HEK293 (cell line): ENCODE measurements around the gene FHDC1.

Experiments used
- CTCF ChIA-PET: fragments of 350-600 bp; formaldehyde crosslinking; extraction: SDS; loops from one replicate; lab custom pipeline; 2021; ENCODE audit warnings: antibody characterized with exemption; lab: Yijun Ruan, JAX
- POLR2A ChIA-PET: fragments of 300-600 bp; formaldehyde crosslinking; extraction: SDS; loops from one replicate; lab custom pipeline; 2020; ENCODE audit warnings: antibody characterized with exemption, inconsistent platforms; lab: Yijun Ruan, JAX
- H3K27ac ChIP-seq: fragments of 200-500 bp; sonication (Bioruptor generic); 2 replicates; pipeline ENCODE4 v1.5.1; 2014; ENCODE audit warnings: low read depth, low read length, control low read depth, inconsistent platforms; ENCODE audit errors: extremely low read depth
- H3K36me3 ChIP-seq, 2 experiments: fragments of 200-500 bp in 1 of 2; sonication (Bioruptor generic) in 1 of 2; 1 replicate in 1 of 2; 2 replicates in 1 of 2; pipeline ENCODE4 v1.5.1; 2014 to 2017; ENCODE audit warnings: inconsistent platforms in 2 of 2, low read length in 2 of 2; ENCODE audit not compliant: control insufficient read depth in 2 of 2, insufficient read depth in 1 of 2
- H3K4me1 ChIP-seq: fragments of 200-500 bp; sonication (Bioruptor generic); 2 replicates; pipeline ENCODE4 v1.5.1; 2014; ENCODE audit warnings: mild to moderate bottlenecking, low read length, inconsistent platforms; ENCODE audit not compliant: control insufficient read depth, insufficient read depth
- H3K4me3 ChIP-seq: 2 replicates; pipeline ENCODE4 v1.5.1; 2011; ENCODE audit warnings: low read depth, mild to moderate bottlenecking, control low read depth, low read length, moderate library complexity
- H3K9me3 ChIP-seq: fragments of 200-500 bp; sonication (Bioruptor generic); 2 replicates; pipeline ENCODE4 v1.5.1; 2014; ENCODE audit warnings: low read depth, low read length, inconsistent platforms; ENCODE audit not compliant: control insufficient read depth, insufficient read depth
- BCL11A ChIP-seq: fragments of 450-650 bp; formaldehyde crosslinking; IDR thresholded peaks from 2 replicates; pipeline ENCODE4 v1.5.1; 2016; ENCODE audit warnings: low read depth, missing biosample characterization, missing genetic modification characterization
- HOXD13 ChIP-seq: sonication (generic); formaldehyde crosslinking; IDR thresholded peaks from 2 replicates; pipeline ENCODE4 v1.8.0; 2022; ENCODE audit warnings: missing genetic modification reagents, borderline replicate concordance
- KLF1 ChIP-seq: fragments of 450-650 bp; formaldehyde crosslinking; IDR thresholded peaks from 2 replicates; pipeline ENCODE4 v1.5.1; 2016; ENCODE audit warnings: missing biosample characterization, missing genetic modification characterization
- KLF9 ChIP-seq: fragments of 450-650 bp; formaldehyde crosslinking; IDR thresholded peaks from 2 replicates; pipeline ENCODE4 v1.5.1; 2016; ENCODE audit warnings: missing biosample characterization, missing genetic modification characterization, low read depth
- MEIS1 ChIP-seq: sonication (generic); formaldehyde crosslinking; IDR thresholded peaks from 2 replicates; pipeline ENCODE4 v1.8.1; 2022; ENCODE audit warnings: missing genetic modification reagents, mild to moderate bottlenecking, borderline replicate concordance
- SCRT1 ChIP-seq: fragments of 450-650 bp; formaldehyde crosslinking; IDR thresholded peaks from 2 replicates; pipeline ENCODE4 v1.5.1; 2016; ENCODE audit warnings: missing biosample characterization, missing genetic modification characterization, borderline replicate concordance
- SCRT2 ChIP-seq: fragments of 450-650 bp; formaldehyde crosslinking; IDR thresholded peaks from 2 replicates; pipeline ENCODE4 v1.5.1; 2016; ENCODE audit warnings: missing biosample characterization, missing genetic modification characterization
- SP7 ChIP-seq: fragments of 450-650 bp; formaldehyde crosslinking; IDR thresholded peaks from 2 replicates; pipeline ENCODE4 v1.5.1; 2016; ENCODE audit warnings: missing biosample characterization, missing genetic modification characterization
- ZBTB1 ChIP-seq: fragments of 450-650 bp; formaldehyde crosslinking; IDR thresholded peaks from 2 replicates; pipeline ENCODE4 v1.5.1; 2016; ENCODE audit warnings: missing biosample characterization, missing genetic modification characterization
- ZBTB17 ChIP-seq: fragments of 450-650 bp; formaldehyde crosslinking; IDR thresholded peaks from 2 replicates; pipeline ENCODE4 v1.5.1; 2016; ENCODE audit warnings: missing biosample characterization, missing genetic modification characterization
- ZNF133 ChIP-seq: fragments of 450-650 bp; formaldehyde crosslinking; IDR thresholded peaks from 2 replicates; pipeline ENCODE4 v1.5.1; 2016; ENCODE audit warnings: missing biosample characterization, missing genetic modification characterization
- ZNF157 ChIP-seq: fragments of 450-650 bp; formaldehyde crosslinking; IDR thresholded peaks from 2 replicates; pipeline ENCODE4 v1.5.1; 2016; ENCODE audit warnings: missing biosample characterization, missing genetic modification characterization
- ZNF184 ChIP-seq: fragments of 450-650 bp; IDR thresholded peaks from 2 replicates; pipeline ENCODE4 v1.5.1; 2018; ENCODE audit warnings: missing biosample characterization, mild to moderate bottlenecking, missing genetic modification characterization
- ZNF248 ChIP-seq: fragments of 450-650 bp; formaldehyde crosslinking; IDR thresholded peaks from 2 replicates; pipeline ENCODE4 v1.5.1; 2017; ENCODE audit warnings: missing biosample characterization, missing genetic modification characterization
- ZNF501 ChIP-seq: fragments of 450-650 bp; formaldehyde crosslinking; IDR thresholded peaks from 2 replicates; pipeline ENCODE4 v1.5.1; 2016; ENCODE audit warnings: missing biosample characterization, missing genetic modification characterization
- ZNF555 ChIP-seq: fragments of 450-650 bp; formaldehyde crosslinking; conservative IDR thresholded peaks from 2 replicates; pipeline ENCODE4 v1.5.1; 2017; ENCODE audit warnings: missing biosample characterization, mild to moderate bottlenecking, missing genetic modification characterization, inconsistent platforms
- ZNF585B ChIP-seq: fragments of 450-650 bp; formaldehyde crosslinking; IDR thresholded peaks from 2 replicates; pipeline ENCODE4 v1.5.1; 2016; ENCODE audit warnings: missing biosample characterization, missing genetic modification characterization
- ZNF624 ChIP-seq: fragments of 450-650 bp; formaldehyde crosslinking; IDR thresholded peaks from 2 replicates; pipeline ENCODE4 v1.5.1; 2017; ENCODE audit warnings: missing biosample characterization, missing genetic modification characterization
- ZNF777 ChIP-seq: fragments of 450-650 bp; formaldehyde crosslinking; IDR thresholded peaks from 2 replicates; pipeline ENCODE4 v1.5.1; 2017; ENCODE audit warnings: missing biosample characterization, missing genetic modification characterization, borderline replicate concordance
- ZNF785 ChIP-seq: fragments of 450-650 bp; formaldehyde crosslinking; IDR thresholded peaks from 2 replicates; pipeline ENCODE4 v1.5.1; 2016; ENCODE audit warnings: missing biosample characterization, missing genetic modification characterization
- TF ChIP-seq, protein P1 (sequence below): fragments of 450-650 bp; formaldehyde crosslinking; optimal IDR thresholded peaks from 2 replicates; pipeline ENCODE3; 2016; ENCODE audit warnings: missing biosample characterization, mild to moderate bottlenecking, missing genetic modification characterization
- TF ChIP-seq, protein P2 (sequence below): fragments of 450-650 bp; IDR thresholded peaks from 2 replicates; pipeline ENCODE4 v1.5.1; 2018; ENCODE audit warnings: missing biosample characterization, mild to moderate bottlenecking, missing genetic modification characterization
- TF ChIP-seq, protein P3 (sequence below): fragments of 450-650 bp; formaldehyde crosslinking; IDR thresholded peaks from 2 replicates; pipeline ENCODE4 v1.5.1; 2016; ENCODE audit warnings: missing biosample characterization, missing genetic modification characterization

FHDC1 gene

DNA sequence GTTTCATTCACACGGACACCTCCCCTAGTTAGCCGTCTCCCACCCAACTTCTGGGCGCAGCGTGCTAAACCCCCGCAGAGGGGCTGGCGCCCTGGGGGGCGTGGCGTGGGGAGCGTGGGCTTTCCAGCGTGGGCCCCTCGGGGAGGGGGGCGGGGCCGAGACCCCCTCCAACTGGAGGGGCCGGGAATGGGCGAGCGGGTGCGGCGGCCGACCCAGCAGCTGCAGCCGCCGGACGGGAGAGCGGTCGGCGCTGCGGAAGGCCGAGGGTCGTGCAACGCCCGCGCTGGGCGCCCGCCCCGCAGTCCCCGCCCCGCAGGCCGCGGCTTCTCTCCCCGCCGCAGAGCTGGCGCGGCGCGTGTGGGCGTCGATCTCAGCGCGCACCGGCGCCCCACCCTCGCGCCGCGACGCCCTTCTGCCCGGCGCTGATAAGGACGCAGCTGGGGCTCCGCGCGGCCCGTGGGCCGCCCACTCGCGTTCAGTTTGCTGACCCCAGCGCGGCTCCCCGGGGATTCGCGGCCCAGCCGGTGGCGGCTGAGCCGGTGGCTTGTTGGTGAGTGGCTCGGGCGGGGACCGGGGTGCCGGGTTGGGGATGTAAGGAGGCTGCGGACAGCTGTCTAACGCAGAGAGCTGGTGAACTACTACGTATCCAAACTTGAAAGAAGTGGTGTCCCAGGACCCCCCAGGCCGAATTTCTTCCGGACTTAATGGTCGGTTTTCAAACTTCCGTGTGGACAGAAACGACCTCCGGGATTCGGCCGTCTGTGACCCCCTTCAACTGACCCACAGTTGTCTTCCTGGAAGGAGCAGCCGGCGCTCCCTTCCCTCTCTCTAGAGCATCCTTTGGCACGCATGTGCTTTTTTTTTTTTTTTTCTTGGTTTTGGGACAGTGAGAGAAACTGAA lies 1.5 kb downstream of the FHDC1 start (continued):
- TF ChIP-seq, protein P1, sequence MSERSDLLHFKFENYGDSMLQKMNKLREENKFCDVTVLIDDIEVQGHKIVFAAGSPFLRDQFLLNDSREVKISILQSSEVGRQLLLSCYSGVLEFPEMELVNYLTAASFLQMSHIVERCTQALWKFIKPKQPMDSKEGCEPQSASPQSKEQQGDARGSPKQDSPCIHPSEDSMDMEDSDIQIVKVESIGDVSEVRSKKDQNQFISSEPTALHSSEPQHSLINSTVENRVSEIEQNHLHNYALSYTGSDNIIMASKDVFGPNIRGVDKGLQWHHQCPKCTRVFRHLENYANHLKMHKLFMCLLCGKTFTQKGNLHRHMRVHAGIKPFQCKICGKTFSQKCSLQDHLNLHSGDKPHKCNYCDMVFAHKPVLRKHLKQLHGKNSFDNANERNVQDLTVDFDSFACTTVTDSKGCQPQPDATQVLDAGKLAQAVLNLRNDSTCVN (tag by site-specific recombination) = no peak

DNA sequence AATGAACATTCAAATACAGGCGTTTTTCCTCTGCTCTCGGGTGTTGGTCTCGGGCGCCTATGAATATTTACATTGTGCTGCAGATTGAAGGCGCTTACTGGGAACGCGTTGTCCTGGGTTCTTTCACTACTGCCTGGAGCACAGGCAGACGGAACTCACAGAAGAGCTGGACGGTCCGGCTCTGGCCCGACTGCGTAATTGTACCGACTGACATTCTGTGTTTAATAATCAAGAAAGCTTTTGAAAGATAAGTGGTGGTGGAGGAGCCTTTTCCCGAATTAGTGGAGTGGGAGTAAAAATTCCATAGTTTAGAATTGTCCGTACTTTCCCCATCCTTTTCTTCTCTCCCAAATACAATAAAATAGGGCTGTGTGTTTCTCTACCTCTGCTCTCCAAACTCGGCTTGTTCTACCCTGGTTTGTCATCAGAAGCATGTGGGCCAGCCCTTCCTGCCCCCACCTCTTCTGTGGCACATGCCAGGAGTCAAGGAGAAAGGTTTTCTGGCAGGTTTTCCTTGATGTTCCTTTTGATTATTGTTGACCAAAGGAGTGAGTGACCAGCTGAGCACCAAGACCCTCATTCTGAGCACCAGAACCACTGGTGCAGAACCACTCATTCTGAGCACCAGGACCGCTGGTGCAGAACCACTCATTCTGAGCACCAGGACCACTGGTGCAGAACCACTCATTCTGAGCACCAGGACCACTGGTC lies 2.3 kb downstream of the FHDC1 start:
- CTCF ChIA-PET = no interaction called here
- TF ChIP-seq ZNF133 (tag by site-specific recombination) (no peak), ZNF501 (tag by site-specific recombination) (no peak), KLF9 (tag by site-specific recombination) (no peak), ZBTB17 (tag by site-specific recombination) (no peak), MEIS1 (no peak), BCL11A (tag by site-specific recombination) (no peak), ZBTB1 (tag by site-specific recombination) (no peak), ZNF248 (tag by site-specific recombination) (no peak), ZNF785 (tag by site-specific recombination) (no peak)

DNA sequence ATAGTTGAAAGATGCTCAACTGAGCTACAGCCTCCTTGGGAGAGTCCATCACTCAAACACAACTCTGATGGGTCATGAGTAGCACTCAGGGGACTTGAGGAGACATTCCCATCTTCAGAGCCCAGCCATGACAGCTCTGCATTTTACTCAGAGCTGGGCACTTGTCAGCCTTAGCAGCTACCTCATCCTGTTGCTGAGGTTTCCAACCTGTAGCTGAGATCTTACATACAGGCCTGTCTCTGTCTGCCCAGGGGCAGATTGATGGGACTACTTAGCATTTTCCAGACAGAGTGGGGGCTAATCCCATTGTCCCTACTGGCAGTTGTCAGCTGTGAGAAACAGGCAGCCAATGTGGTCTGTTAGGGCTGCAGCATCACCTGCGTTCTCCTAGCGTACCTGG lies 3.5 kb downstream of the FHDC1 start:
- Histone ChIP-seq H3K36me3 (no peaks in the 10 kb centered on the region), H3K4me1 (no peaks in the 10 kb centered on the region), H3K4me3 (no peak overlapping the region), H3K27ac (no peak overlapping the region), H3K9me3 (no peaks in the 10 kb centered on the region)
- TF ChIP-seq ZNF624 (tag by site-specific recombination) (no peak), KLF1 (tag by site-specific recombination) (no peak), SCRT2 (tag by site-specific recombination) (peak; percentile 61), ZNF777 (tag by site-specific recombination) (no peak), ZNF184 (tag by site-specific recombination) (no peak), ZNF585B (tag by site-specific recombination) (no peak), ZNF785 (tag by site-specific recombination) (no peak), SCRT1 (tag by site-specific recombination) (peak; percentile 43; the same call in 1 of the 2 replicates)
- ChIA-PET POLR2A (no interaction called here), CTCF (interaction anchor here (2.0 kb wide), 1 partner anchor 146 kb away, joined by 6 read pairs; no protein-coding TSS in a partner anchor)

More for the DNA sequence above, 2.3 kb downstream of the FHDC1 start:
- Histone ChIP-seq H3K36me3 (no peaks in the 10 kb centered on the region), H3K27ac (no peak overlapping the region), H3K9me3 (no peaks in the 10 kb centered on the region), H3K4me1 (no peaks in the 10 kb centered on the region), H3K4me3 (no peak overlapping the region)
- POLR2A ChIA-PET = no interaction called here

DNA sequence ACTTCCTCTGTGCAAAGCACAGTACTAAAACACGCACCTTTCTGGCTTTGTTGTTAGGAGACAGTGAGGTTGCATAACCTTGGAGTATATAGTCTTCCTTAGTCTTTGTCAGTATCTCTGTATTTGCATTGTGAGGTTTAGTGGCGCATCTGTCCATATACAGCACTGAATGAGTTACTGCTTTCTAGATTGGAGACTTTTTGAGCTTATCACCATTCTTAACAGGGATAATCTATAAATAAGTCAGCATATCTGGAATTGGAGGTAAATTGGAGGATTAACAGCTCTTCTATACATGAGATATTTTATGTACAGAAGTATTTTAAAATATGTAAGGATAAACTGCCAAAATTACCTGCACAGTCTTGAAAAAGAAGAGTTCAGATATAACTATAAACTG lies 4.3 kb downstream of the FHDC1 start:
- Histone ChIP-seq H3K36me3 (no peaks in the 10 kb centered on the region), H3K4me1 (no peaks in the 10 kb centered on the region), H3K4me3 (no peak overlapping the region), H3K9me3 (no peaks in the 10 kb centered on the region), H3K27ac (no peak overlapping the region)
- POLR2A ChIA-PET = no interaction called here
- CTCF ChIA-PET = interaction anchor here (1.3 to 2.0 kb wide), 2 partner anchors 145 to 188 kb away, joined by 4 to 6 read pairs; no protein-coding TSS in a partner anchor
- TF ChIP-seq SP7 (tag by site-specific recombination) (no peak), HOXD13 (no peak), ZNF248 (tag by site-specific recombination) (no peak), ZNF157 (no peak), ZNF555 (tag by site-specific recombination) (no peak)
- TF ChIP-seq, protein P2, sequence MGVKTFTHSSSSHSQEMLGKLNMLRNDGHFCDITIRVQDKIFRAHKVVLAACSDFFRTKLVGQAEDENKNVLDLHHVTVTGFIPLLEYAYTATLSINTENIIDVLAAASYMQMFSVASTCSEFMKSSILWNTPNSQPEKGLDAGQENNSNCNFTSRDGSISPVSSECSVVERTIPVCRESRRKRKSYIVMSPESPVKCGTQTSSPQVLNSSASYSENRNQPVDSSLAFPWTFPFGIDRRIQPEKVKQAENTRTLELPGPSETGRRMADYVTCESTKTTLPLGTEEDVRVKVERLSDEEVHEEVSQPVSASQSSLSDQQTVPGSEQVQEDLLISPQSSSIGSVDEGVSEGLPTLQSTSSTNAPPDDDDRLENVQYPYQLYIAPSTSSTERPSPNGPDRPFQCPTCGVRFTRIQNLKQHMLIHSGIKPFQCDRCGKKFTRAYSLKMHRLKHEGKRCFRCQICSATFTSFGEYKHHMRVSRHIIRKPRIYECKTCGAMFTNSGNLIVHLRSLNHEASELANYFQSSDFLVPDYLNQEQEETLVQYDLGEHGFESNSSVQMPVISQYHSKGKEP (tag by site-specific recombination) = no peak
- TF ChIP-seq, protein P3, sequence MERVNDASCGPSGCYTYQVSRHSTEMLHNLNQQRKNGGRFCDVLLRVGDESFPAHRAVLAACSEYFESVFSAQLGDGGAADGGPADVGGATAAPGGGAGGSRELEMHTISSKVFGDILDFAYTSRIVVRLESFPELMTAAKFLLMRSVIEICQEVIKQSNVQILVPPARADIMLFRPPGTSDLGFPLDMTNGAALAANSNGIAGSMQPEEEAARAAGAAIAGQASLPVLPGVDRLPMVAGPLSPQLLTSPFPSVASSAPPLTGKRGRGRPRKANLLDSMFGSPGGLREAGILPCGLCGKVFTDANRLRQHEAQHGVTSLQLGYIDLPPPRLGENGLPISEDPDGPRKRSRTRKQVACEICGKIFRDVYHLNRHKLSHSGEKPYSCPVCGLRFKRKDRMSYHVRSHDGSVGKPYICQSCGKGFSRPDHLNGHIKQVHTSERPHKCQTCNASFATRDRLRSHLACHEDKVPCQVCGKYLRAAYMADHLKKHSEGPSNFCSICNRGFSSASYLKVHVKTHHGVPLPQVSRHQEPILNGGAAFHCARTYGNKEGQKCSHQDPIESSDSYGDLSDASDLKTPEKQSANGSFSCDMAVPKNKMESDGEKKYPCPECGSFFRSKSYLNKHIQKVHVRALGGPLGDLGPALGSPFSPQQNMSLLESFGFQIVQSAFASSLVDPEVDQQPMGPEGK (tag by site-specific recombination) = no peak
